Endothelial cell of umbilical vein (primary cell): Measurements from ENCODE around the gene MRNIP.

Experiments used
- EZH2 ChIP-seq: IDR thresholded peaks from 2 replicates; pipeline ENCODE4 v1.6.1; 2012; ENCODE audit warnings: borderline replicate concordance, low read depth, mild to moderate bottlenecking, moderate library complexity, low read length, inconsistent platforms; ENCODE audit not compliant: severe bottlenecking
- FOS ChIP-seq: IDR thresholded peaks from 2 replicates; pipeline ENCODE4 v1.6.1; 2011; ENCODE audit warnings: mild to moderate bottlenecking, low read length, moderate library complexity, borderline replicate concordance; ENCODE audit not compliant: insufficient read depth
- GATA2 ChIP-seq: IDR thresholded peaks from 2 replicates; pipeline ENCODE4 v1.7.0; 2011; ENCODE audit warnings: low read depth, mild to moderate bottlenecking, moderate library complexity, mixed read lengths, low read length; ENCODE audit not compliant: insufficient read length, insufficient read depth
- MYC ChIP-seq: IDR thresholded peaks from one replicate; pipeline ENCODE4 v1.6.1; 2011; ENCODE audit warnings: mild to moderate bottlenecking, low read depth, low read length
- POLR2A ChIP-seq: IDR thresholded peaks from 2 replicates; pipeline ENCODE4 v1.6.1; 2012; ENCODE audit warnings: low read depth, mild to moderate bottlenecking, control low read depth, low read length
- POLR2AphosphoS5 ChIP-seq: IDR thresholded peaks from 2 replicates; pipeline ENCODE4 v1.6.1; 2012; ENCODE audit warnings: low read depth, mild to moderate bottlenecking, control low read depth, low read length, moderate library complexity; ENCODE audit not compliant: insufficient read depth
- TF ChIP-seq, protein P1 (sequence below), 2 donors: IDR thresholded peaks; 1 replicate in 1 of 2; 2 replicates in 1 of 2; pipeline ENCODE4 v1.5.1; 2011; ENCODE audit warnings: low read length in 2 of 2, mild to moderate bottlenecking in 2 of 2, moderate library complexity in 2 of 2, control low read depth in 1 of 2, inconsistent platforms in 1 of 2, low read depth in 1 of 2; ENCODE audit not compliant: insufficient read depth in 1 of 2; ENCODE audit errors: extremely low read depth in 1 of 2
- TF ChIP-seq, protein P2 (sequence below): IDR thresholded peaks from 2 replicates; pipeline ENCODE4 v1.6.1; 2011; ENCODE audit not compliant: insufficient read depth, insufficient read length

DNA sequence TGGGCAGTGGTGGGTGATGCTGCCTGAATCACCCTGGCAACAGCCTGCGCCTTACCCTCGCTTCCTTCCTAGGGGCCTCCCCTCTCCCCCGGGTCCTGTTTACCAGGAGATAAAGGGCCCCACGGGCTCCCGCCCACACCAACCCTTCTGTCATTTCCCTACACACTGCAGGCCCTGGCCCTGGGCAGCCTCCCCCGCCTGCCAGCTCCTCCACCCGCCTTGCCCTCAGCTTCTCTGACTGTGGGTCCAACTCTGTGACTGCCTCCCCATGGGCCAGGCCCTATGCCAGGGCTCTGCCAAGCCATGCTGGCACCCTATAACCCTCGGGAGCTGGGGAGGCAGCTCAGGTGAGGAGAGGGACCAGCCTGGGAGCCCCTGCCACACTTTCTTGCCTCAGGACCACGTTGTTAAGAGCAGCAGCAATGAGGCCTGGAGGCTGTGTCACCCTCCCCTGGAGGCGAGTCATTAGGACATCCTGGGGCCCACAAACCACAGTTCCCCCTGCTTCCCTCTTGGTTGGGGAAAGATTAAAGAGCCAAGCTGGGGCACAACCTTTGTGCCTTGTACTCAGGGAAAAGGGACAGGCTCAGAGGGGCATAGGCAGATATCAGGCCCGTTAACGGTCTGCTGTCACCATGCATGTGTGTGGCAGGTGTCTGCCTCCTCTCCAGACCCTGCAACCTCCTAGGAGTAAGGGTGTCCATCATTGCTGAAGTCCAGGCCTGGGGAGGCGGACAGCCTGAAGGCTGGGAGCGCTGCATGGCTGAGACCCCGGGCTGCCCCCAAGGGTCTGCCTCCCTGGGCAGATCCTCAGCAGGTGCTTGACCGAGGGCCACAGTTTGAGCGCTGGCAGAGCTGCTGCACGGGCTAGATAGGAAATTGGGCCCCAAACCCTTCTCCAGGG lies 54.7 kb downstream of the MRNIP start:
- TF ChIP-seq, protein P1, sequence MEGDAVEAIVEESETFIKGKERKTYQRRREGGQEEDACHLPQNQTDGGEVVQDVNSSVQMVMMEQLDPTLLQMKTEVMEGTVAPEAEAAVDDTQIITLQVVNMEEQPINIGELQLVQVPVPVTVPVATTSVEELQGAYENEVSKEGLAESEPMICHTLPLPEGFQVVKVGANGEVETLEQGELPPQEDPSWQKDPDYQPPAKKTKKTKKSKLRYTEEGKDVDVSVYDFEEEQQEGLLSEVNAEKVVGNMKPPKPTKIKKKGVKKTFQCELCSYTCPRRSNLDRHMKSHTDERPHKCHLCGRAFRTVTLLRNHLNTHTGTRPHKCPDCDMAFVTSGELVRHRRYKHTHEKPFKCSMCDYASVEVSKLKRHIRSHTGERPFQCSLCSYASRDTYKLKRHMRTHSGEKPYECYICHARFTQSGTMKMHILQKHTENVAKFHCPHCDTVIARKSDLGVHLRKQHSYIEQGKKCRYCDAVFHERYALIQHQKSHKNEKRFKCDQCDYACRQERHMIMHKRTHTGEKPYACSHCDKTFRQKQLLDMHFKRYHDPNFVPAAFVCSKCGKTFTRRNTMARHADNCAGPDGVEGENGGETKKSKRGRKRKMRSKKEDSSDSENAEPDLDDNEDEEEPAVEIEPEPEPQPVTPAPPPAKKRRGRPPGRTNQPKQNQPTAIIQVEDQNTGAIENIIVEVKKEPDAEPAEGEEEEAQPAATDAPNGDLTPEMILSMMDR (IDR thresholded peaks at IDR 0.05; ENCODE audit: extremely low read depth in 1 of 2, insufficient read depth in 1 of 2, low read depth in 1 of 2, low read length in 2 of 2) = no peak
- TF ChIP-seq EZH2 (no peak), POLR2A (no peak), POLR2AphosphoS5 (no peak), MYC (no peak), GATA2 (no peak), FOS (peak; percentile 23)
- TF ChIP-seq, protein P2, sequence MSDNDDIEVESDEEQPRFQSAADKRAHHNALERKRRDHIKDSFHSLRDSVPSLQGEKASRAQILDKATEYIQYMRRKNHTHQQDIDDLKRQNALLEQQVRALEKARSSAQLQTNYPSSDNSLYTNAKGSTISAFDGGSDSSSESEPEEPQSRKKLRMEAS = no peak
